Measurements from ENCODE around the gene C1QTNF2. TPM values are rescaled to one million over a fixed set of nuclear protein-coding genes. Genes with fewer than 3 reads are reported as not detected.

The C1QTNF2 gene
- total RNA-seq, 1 donor from 2014 or later: not detected

- Histone ChIP-seq H3K36me3 (ENCODE audit: control insufficient read depth, insufficient read depth, low read length) (no peaks in the 10 kb centered on the region), H3K27me3 (ENCODE audit: control insufficient read depth, insufficient read depth, low read length) (no peaks in the 10 kb centered on the region), H3K4me3 (ENCODE audit: low read depth, low read length) (no peak overlapping the region)
- DNase-seq (ENCODE audit: low read depth) (no peak), FAIRE-seq (no peak)
- TF ChIP-seq CTCF (IDR thresholded peaks at IDR 0.05; ENCODE audit: insufficient read depth, low read length, severe bottlenecking): no peak
Measured at GRCh38 chr5:160325716-160326115, 44.7 kb downstream of the C1QTNF2 start.

GRCh38 chr5:160324886-160325285 lies 45.5 kb downstream of the C1QTNF2 start:
- DNase-seq (ENCODE audit: low read depth): no peak
- FAIRE-seq: no peak
- no peak for TF ChIP-seq CTCF (IDR thresholded peaks at IDR 0.05; ENCODE audit: insufficient read depth, low read length, severe bottlenecking)
- Histone ChIP-seq H3K36me3 (ENCODE audit: control insufficient read depth, insufficient read depth, low read length) (no peaks in the 10 kb centered on the region), H3K27me3 (ENCODE audit: control insufficient read depth, insufficient read depth, low read length) (no peaks in the 10 kb centered on the region), H3K4me3 (ENCODE audit: low read depth, low read length) (no peak overlapping the region)

- TF ChIP-seq CTCF (IDR thresholded peaks at IDR 0.05; ENCODE audit: insufficient read depth, low read length, severe bottlenecking): no peak
- Histone ChIP-seq H3K4me3 (ENCODE audit: low read depth, low read length) (no peak overlapping the region), H3K27me3 (ENCODE audit: control insufficient read depth, insufficient read depth, low read length) (no peaks in the 10 kb centered on the region), H3K36me3 (ENCODE audit: control insufficient read depth, insufficient read depth, low read length) (no peaks in the 10 kb centered on the region)
- FAIRE-seq: no peak
- no peak for DNase-seq (ENCODE audit: low read depth)
Measured at GRCh38 chr5:160318409-160318808, 52.0 kb downstream of the C1QTNF2 start.

- H3K27me3 ChIP-seq (ENCODE audit: control insufficient read depth, insufficient read depth, low read length): no peaks in the 10 kb centered on the region
- no peaks in the 10 kb centered on the region for H3K36me3 ChIP-seq (ENCODE audit: control insufficient read depth, insufficient read depth, low read length)
- no peak for FAIRE-seq
- no peak for DNase-seq (ENCODE audit: low read depth)
- no peak for TF ChIP-seq CTCF (IDR thresholded peaks at IDR 0.05; ENCODE audit: insufficient read depth, low read length, severe bottlenecking)
- H3K4me3 ChIP-seq (ENCODE audit: low read depth, low read length): no peak overlapping the region
Measured at GRCh38 chr5:160317434-160317833, 53.0 kb downstream of the C1QTNF2 start.

- H3K27me3 ChIP-seq (ENCODE audit: control insufficient read depth, insufficient read depth, low read length): no peaks in the 10 kb centered on the region
- no peaks in the 10 kb centered on the region for H3K36me3 ChIP-seq (ENCODE audit: control insufficient read depth, insufficient read depth, low read length)
- no peak for TF ChIP-seq CTCF (IDR thresholded peaks at IDR 0.05; ENCODE audit: insufficient read depth, low read length, severe bottlenecking)
- DNase-seq (ENCODE audit: low read depth): peak; percentile 95
- H3K4me3 ChIP-seq (ENCODE audit: low read depth, low read length): no peak overlapping the region
- FAIRE-seq: no peak
Measured at GRCh38 chr5:160315968-160316367, 54.5 kb downstream of the C1QTNF2 start.

GRCh38 chr5:160312960-160313727 lies 57.3 kb downstream of the C1QTNF2 start:
- Histone ChIP-seq H3K4me3 (ENCODE audit: low read depth, low read length) (peak overlapping the region; percentile 63), H3K27me3 (ENCODE audit: control insufficient read depth, insufficient read depth, low read length) (no peaks in the 10 kb centered on the region), H3K36me3 (ENCODE audit: control insufficient read depth, insufficient read depth, low read length) (peaks cover 2% of the 10 kb centered on the region)
- FAIRE-seq (no peak), DNase-seq (ENCODE audit: low read depth) (no peak)
- TF ChIP-seq CTCF (IDR thresholded peaks at IDR 0.05; ENCODE audit: insufficient read depth, low read length, severe bottlenecking): no peak
